GM23338 (cell line): ENCODE data around the gene REXO5.

Experiments
- EZH2 ChIP-seq: fragments of 200-600 bp; sonication (generic); IDR thresholded peaks from one replicate; pipeline ENCODE4 v1.8.0; 2017; ENCODE audit warnings: antibody characterized with exemption, mild to moderate bottlenecking, low read depth; ENCODE audit not compliant: unreplicated experiment
- TF ChIP-seq, protein P1 (sequence below), 2 experiments: fragments of 200-600 bp in 1 of 2; sonication (generic) in 1 of 2; conservative IDR thresholded peaks; 2 replicates each; pipeline versions ENCODE4 v1.5.1 to v1.6.1; 2016 to 2017; ENCODE audit warnings: antibody characterized with exemption in 2 of 2, low read depth in 2 of 2, mild to moderate bottlenecking in 2 of 2, moderate library complexity in 1 of 2

DNA sequence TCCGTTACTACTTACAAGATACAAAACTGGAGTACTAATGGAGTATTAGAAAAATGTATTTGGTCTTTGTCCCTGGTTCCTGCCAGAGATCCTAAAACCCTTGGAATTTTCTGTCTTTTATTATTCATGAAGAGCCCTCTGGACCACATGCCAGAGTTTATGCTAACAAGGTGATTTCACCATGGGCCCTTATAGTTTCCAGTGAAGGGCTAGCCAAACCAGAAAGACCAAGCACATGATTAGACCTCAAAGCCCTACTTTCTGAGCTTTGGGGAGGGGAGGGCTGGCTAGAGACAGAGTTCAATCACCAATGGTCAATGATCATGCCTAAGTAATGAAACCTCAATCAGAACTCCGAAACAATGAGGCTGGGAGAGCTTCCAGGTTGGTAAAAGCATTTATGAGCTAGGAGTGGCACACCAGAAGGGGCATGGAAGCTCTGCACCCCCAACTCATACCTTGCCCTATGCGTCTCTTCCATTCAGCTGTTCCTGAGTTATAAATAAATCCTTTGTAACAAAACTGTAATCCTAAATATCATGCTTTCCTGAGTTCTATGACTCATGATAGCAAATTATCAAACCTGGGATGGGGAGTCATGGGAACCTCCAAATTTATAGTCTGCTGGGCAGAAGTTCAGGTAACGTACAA, 83.4 kb downstream of the REXO5 start:
- no peak for TF ChIP-seq EZH2
- TF ChIP-seq, protein P1, sequence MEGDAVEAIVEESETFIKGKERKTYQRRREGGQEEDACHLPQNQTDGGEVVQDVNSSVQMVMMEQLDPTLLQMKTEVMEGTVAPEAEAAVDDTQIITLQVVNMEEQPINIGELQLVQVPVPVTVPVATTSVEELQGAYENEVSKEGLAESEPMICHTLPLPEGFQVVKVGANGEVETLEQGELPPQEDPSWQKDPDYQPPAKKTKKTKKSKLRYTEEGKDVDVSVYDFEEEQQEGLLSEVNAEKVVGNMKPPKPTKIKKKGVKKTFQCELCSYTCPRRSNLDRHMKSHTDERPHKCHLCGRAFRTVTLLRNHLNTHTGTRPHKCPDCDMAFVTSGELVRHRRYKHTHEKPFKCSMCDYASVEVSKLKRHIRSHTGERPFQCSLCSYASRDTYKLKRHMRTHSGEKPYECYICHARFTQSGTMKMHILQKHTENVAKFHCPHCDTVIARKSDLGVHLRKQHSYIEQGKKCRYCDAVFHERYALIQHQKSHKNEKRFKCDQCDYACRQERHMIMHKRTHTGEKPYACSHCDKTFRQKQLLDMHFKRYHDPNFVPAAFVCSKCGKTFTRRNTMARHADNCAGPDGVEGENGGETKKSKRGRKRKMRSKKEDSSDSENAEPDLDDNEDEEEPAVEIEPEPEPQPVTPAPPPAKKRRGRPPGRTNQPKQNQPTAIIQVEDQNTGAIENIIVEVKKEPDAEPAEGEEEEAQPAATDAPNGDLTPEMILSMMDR (conservative IDR thresholded peaks at IDR 0.05; ENCODE audit: low read depth in 2 of 2) = no peak
